OCI-LY7 (cell line): ENCODE data around the gene YIPF1. TPM values are rescaled to one million over a fixed set of nuclear protein-coding genes. Genes with fewer than 3 reads are reported as not detected.
"Not testable (repeated sequence)": the region's sequence is repeated elsewhere in the genome, so short reads cannot be mapped to it uniquely, and the experiment has no call there.

ENCODE experiments used
- BruUV-seq: library from RNA; stranded (reverse); fragments of 400-500 nt; replicated peaks from 2 replicates; lab custom pipeline; 2021; lab: Mats Ljungman, UMichigan
- CTCF ChIA-PET: fragments of 300-600 bp; sonication (Branson Sonifier 250); formaldehyde crosslinking; loops from one replicate; lab custom pipeline; 2022; ENCODE audit warnings: antibody characterized with exemption; ENCODE audit not compliant: unreplicated experiment; lab: Charles Lee
- POLR2A ChIA-PET: fragments of 300-600 bp; sonication (Branson Sonifier 250); formaldehyde crosslinking; loops from one replicate; lab custom pipeline; 2022; ENCODE audit warnings: antibody characterized with exemption; lab: Charles Lee
- DNase-seq: peaks from one replicate; pipeline ENCODE4 v3.0.0-alpha.2; 2015; ENCODE audit warnings: low spot score
- H2AFZ ChIP-seq: fragments of 200-600 bp; sonication (generic), shearing (Covaris generic); 2 replicates; pipeline ENCODE4 v1.6.1; 2014; ENCODE audit warnings: mild to moderate bottlenecking, antibody characterized with exemption, low read length, moderate library complexity
- H3K27ac ChIP-seq: fragments of 200-600 bp; sonication (generic); 2 replicates; pipeline ENCODE4 v1.5.1; 2014; ENCODE audit warnings: mixed run types, low read depth, mild to moderate bottlenecking, moderate library complexity, low read length, inconsistent platforms; ENCODE audit not compliant: poor library complexity, severe bottlenecking
- H3K36me3 ChIP-seq: fragments of 200-600 bp; sonication (generic); 2 replicates; pipeline ENCODE4 v1.6.1; 2014; ENCODE audit warnings: mild to moderate bottlenecking, antibody characterized with exemption, low read length, moderate library complexity, mixed read lengths; ENCODE audit not compliant: insufficient read depth
- H3K4me1 ChIP-seq: fragments of 200-600 bp; sonication (generic); 2 replicates; pipeline ENCODE4 v1.5.1; 2014; ENCODE audit warnings: mild to moderate bottlenecking, low read length; ENCODE audit not compliant: insufficient read depth, poor library complexity, severe bottlenecking
- H3K4me2 ChIP-seq: fragments of 200-600 bp; sonication (generic); 2 replicates; pipeline ENCODE4 v1.6.1; 2014; ENCODE audit warnings: mild to moderate bottlenecking, low read length
- H3K4me3 ChIP-seq: fragments of 200-600 bp; sonication (generic); 2 replicates; pipeline ENCODE4 v1.5.1; 2014; ENCODE audit warnings: mild to moderate bottlenecking, low read depth, low read length; ENCODE audit not compliant: poor library complexity, severe bottlenecking
- H3K79me2 ChIP-seq: fragments of 200-600 bp; sonication (generic); 2 replicates; pipeline ENCODE4 v1.6.1; 2016; ENCODE audit warnings: low read depth, mild to moderate bottlenecking, low read length, moderate library complexity, mixed read lengths; ENCODE audit not compliant: insufficient read depth
- H3K9me2 ChIP-seq: fragments of 200-600 bp; sonication (generic); 2 replicates; pipeline ENCODE4 v1.6.1; 2016; ENCODE audit warnings: mild to moderate bottlenecking, low read length, mixed read lengths; ENCODE audit not compliant: insufficient read depth
- H3K9me3 ChIP-seq: fragments of 200-600 bp; sonication (generic); 2 replicates; pipeline ENCODE4 v1.6.1; 2014; ENCODE audit warnings: mild to moderate bottlenecking, mixed run types, low read length, mixed read lengths
- H4K20me1 ChIP-seq: fragments of 200-600 bp; sonication (generic); 2 replicates; pipeline ENCODE4 v1.6.1; 2014; ENCODE audit warnings: mild to moderate bottlenecking, antibody characterized with exemption, low read length, moderate library complexity, mixed read lengths; ENCODE audit not compliant: insufficient read depth
- EZH2phosphoT487 ChIP-seq: fragments of 200-600 bp; sonication (generic); IDR thresholded peaks from 2 replicates; pipeline ENCODE4 v1.6.1; 2018; ENCODE audit warnings: low read depth, borderline replicate concordance, mild to moderate bottlenecking, mixed run types, antibody characterized with exemption, low read length, moderate library complexity, mixed read lengths
- intact Hi-C: fragments of 100-400 bp; cut with micrococcal nuclease; formaldehyde crosslinking; loops from one replicate; pipeline ENCODE4 v1.10.0; 2022; ENCODE audit not compliant: unreplicated experiment
- total RNA-seq, 2 experiments: library from RNA; depleted of rRNA in 1 of 2; stranded (reverse); fragments of >200 nt in 1 of 2; shearing (Covaris generic) in 1 of 2; gene quantifications; 2 replicates each; pipeline ENCODE4 v1.2.3, GENCODE V29; 2014 to 2022
- TF ChIP-seq, protein P1 (sequence below): fragments of 200-600 bp; sonication (generic); conservative IDR thresholded peaks from 2 replicates; pipeline ENCODE4 v1.5.1; 2014; ENCODE audit warnings: mild to moderate bottlenecking, antibody characterized with exemption, low read length, moderate library complexity, mixed read lengths

YIPF1 gene
- total RNA-seq, 2 experiments from 2014 or later, result 15.0 to 16.7 TPM

DNA sequence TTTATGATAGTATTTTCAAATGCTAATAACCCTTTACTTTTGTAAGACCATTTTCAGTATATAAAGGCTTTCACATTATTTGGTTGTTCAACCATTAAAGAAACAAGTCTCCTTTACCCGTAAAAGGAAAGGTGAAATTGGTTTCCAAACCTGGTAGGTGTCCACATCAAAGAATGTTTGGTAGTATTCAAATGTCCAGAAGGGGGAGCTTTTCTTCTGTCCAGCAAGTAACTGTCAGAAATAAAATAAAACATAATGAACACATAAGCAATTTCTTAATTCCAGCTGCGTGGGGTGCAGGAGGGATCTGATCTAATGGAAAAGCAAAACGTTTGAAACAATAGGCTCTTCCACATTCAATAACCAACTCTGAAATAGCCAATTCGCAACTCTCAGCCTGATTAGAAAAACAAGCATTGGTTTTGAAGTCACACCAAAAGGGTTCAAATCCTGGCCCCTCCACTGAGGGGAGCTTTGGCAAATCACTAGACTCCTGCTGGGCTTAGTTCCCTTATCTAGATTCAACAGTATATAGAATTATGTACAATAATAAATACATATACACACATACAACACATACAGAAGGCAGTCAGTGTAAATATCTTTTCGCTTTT, 11.0 kb downstream of the YIPF1 start:
- no TSS peak for BruUV-seq
- Histone ChIP-seq H3K9me3 (no peaks in the 10 kb centered on the region), H4K20me1 (no peaks in the 10 kb centered on the region), H3K4me2 (no peak overlapping the region), H3K9me2 (no peaks in the 10 kb centered on the region), H2AFZ (no peak overlapping the region), H3K4me1 (no peaks in the 10 kb centered on the region), H3K36me3 (peaks cover 20% of the 10 kb centered on the region), H3K27ac (no peak overlapping the region), H3K4me3 (no peak overlapping the region), H3K79me2 (no peaks in the 10 kb centered on the region)
- intact Hi-C loops, result loop anchor here (5.0 kb wide), 1 partner anchor 69 kb away; the partner anchor contains the start of genes IFT25 and LRRC42
- no peak for TF ChIP-seq EZH2phosphoT487
- TF ChIP-seq, protein P1, sequence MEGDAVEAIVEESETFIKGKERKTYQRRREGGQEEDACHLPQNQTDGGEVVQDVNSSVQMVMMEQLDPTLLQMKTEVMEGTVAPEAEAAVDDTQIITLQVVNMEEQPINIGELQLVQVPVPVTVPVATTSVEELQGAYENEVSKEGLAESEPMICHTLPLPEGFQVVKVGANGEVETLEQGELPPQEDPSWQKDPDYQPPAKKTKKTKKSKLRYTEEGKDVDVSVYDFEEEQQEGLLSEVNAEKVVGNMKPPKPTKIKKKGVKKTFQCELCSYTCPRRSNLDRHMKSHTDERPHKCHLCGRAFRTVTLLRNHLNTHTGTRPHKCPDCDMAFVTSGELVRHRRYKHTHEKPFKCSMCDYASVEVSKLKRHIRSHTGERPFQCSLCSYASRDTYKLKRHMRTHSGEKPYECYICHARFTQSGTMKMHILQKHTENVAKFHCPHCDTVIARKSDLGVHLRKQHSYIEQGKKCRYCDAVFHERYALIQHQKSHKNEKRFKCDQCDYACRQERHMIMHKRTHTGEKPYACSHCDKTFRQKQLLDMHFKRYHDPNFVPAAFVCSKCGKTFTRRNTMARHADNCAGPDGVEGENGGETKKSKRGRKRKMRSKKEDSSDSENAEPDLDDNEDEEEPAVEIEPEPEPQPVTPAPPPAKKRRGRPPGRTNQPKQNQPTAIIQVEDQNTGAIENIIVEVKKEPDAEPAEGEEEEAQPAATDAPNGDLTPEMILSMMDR, result peak; percentile 91
- CTCF ChIA-PET, result interaction anchor here (0.6 to 1.8 kb wide), 4 partner anchors 67 to 317 kb away, joined by 3 to 5 read pairs (median 4); partner anchors contain the start of genes IFT25 and LRRC42
- POLR2A ChIA-PET, result interaction anchor here (0.6 to 1.4 kb wide), 5 partner anchors 9 to 388 kb away, joined by 3 to 5 read pairs (median 3); partner anchors contain the start of gene IFT25
- peak; percentile 67 for DNase-seq

GRCh38 chr1:53875150-53875549, 14.4 kb downstream of the YIPF1 start:
- CTCF ChIA-PET, H3K4me1 ChIP-seq, H2AFZ ChIP-seq, H3K27ac ChIP-seq, H3K4me3 ChIP-seq, H3K79me2 ChIP-seq, H4K20me1 ChIP-seq, H3K9me3 ChIP-seq, BruUV-seq, H3K4me2 ChIP-seq, DNase-seq, H3K9me2 ChIP-seq: not testable (repeated sequence)
- peaks cover 23% of the 10 kb centered on the region; the same call in 1 of the 2 replicates for H3K36me3 ChIP-seq
- intact Hi-C loops, result loop anchor here (5.0 kb wide), 1 partner anchor 72 kb away; the partner anchor contains the start of genes IFT25 and LRRC42
- POLR2A ChIA-PET, result interaction anchor here (0.6 kb wide), 2 partner anchors 51 to 66 kb away, joined by 4 to 5 read pairs; no protein-coding TSS in a partner anchor

DNA sequence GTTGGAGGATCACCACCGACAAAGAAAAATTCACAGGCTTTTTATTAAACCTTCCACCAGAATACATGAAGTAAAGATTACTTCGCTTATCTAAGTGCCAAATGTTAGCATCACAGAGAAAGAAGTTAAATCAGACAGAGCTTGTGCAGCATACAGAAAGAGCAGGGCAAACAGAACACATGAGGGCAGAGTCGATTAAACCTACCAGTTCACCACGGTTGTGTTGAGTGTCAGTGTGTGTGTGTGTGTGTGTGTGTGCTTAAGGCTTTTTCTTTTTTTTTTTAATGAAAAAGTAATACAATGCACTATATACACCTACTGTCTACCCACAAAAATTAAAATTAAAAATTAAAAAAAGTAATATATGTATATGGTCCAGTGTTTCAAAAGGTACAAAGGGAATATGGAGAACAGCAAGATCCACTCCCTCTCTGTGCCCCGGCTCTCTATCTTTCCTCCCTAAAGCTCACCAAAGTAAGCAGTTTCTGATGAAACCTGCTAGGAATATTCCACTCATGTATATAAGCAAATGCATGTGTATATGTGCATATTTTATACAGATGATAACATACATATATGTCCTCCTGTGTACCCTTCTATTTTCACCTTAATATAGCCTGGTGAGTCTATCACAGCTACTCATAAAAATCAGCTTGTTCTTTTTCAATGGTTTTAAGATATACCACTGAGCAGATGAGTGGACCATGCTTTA, 17.7 kb downstream of the YIPF1 start:
- Histone ChIP-seq H3K9me3 (no peaks in the 10 kb centered on the region), H3K79me2 (no peaks in the 10 kb centered on the region), H2AFZ (no peak overlapping the region), H4K20me1 (no peaks in the 10 kb centered on the region), H3K27ac (no peak overlapping the region), H3K4me3 (no peak overlapping the region), H3K36me3 (peaks cover 12% of the 10 kb centered on the region; the same call in 1 of the 2 replicates), H3K4me2 (no peak overlapping the region), H3K9me2 (no peaks in the 10 kb centered on the region), H3K4me1 (peaks cover 8% of the 10 kb centered on the region)
- intact Hi-C loops, result no loop called here
- ChIA-PET POLR2A (interaction anchor here (0.6 to 1.4 kb wide), 4 partner anchors 13 to 76 kb away, joined by 3 to 5 read pairs (median 4); no protein-coding TSS in a partner anchor), CTCF (interaction anchor here (0.8 kb wide), 1 partner anchor 74 kb away, joined by 3 read pairs; the partner anchor contains the start of gene IFT25)
- TF ChIP-seq, protein P1, result no peak
- no peak for TF ChIP-seq EZH2phosphoT487
- no TSS peak for BruUV-seq
- no peak for DNase-seq
